Measurements from ENCODE around the gene GOLGA6L7.

DNA sequence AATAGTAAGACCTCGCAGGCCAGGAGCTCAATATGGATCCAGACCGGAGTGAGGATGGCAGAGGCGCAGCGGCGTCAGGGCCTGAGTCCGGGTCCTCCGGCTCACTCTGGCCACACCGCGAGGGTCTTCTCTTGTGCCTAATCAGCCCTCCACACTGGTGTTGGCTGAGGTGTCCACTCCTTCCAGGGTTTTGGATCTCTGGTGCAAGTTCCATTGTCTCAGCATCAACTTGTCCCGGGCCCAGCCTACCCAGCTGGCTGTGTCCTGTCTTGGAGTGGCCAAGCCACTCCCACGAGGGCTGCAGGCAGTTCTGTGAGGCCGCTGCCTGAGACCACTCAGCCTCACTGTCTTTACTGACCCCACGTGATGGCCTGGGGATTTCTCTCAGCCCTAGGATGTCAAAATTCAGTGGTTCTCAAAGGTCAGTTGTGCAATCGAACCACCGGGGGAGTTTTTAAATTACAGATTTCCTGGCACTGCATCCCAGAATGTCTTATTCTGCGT is 12.6 kb upstream of the GOLGA6L7 start:
- no peak for TF ChIP-seq JUN (IDR thresholded peaks at IDR 0.05; ENCODE audit: borderline replicate concordance, insufficient read depth, insufficient read length, low read depth)
- TF ChIP-seq, protein P1, sequence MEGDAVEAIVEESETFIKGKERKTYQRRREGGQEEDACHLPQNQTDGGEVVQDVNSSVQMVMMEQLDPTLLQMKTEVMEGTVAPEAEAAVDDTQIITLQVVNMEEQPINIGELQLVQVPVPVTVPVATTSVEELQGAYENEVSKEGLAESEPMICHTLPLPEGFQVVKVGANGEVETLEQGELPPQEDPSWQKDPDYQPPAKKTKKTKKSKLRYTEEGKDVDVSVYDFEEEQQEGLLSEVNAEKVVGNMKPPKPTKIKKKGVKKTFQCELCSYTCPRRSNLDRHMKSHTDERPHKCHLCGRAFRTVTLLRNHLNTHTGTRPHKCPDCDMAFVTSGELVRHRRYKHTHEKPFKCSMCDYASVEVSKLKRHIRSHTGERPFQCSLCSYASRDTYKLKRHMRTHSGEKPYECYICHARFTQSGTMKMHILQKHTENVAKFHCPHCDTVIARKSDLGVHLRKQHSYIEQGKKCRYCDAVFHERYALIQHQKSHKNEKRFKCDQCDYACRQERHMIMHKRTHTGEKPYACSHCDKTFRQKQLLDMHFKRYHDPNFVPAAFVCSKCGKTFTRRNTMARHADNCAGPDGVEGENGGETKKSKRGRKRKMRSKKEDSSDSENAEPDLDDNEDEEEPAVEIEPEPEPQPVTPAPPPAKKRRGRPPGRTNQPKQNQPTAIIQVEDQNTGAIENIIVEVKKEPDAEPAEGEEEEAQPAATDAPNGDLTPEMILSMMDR (IDR thresholded peaks at IDR 0.05; ENCODE audit: extremely low read depth in 1 of 2, insufficient read depth in 1 of 2, low read depth in 1 of 2, low read length in 2 of 2), result no peak
- no peak for TF ChIP-seq POLR2A (IDR thresholded peaks at IDR 0.05; ENCODE audit: low read depth, low read length)
- no peak for TF ChIP-seq POLR2AphosphoS5 (IDR thresholded peaks at IDR 0.05; ENCODE audit: insufficient read depth, low read depth, low read length)
- no peak for TF ChIP-seq MYC (IDR thresholded peaks at IDR 0.05; ENCODE audit: low read depth, low read length)
- TF ChIP-seq EZH2 (IDR thresholded peaks at IDR 0.05; ENCODE audit: borderline replicate concordance, low read depth, low read length, severe bottlenecking), result no peak
- no peak for TF ChIP-seq GATA2 (IDR thresholded peaks at IDR 0.05; ENCODE audit: insufficient read depth, insufficient read length, low read depth, low read length)
- TF ChIP-seq MAX (IDR thresholded peaks at IDR 0.05; ENCODE audit: insufficient read depth, insufficient read length), result no peak
- no peak for TF ChIP-seq FOS (IDR thresholded peaks at IDR 0.05; ENCODE audit: borderline replicate concordance, insufficient read depth, low read length)
